ENCODE measurements around the gene OSBPL7. TPM values are rescaled to one million over a fixed set of nuclear protein-coding genes. Genes with fewer than 3 reads are reported as not detected.

The OSBPL7 gene
- total RNA-seq, 1 donor = 6.9 TPM

DNA sequence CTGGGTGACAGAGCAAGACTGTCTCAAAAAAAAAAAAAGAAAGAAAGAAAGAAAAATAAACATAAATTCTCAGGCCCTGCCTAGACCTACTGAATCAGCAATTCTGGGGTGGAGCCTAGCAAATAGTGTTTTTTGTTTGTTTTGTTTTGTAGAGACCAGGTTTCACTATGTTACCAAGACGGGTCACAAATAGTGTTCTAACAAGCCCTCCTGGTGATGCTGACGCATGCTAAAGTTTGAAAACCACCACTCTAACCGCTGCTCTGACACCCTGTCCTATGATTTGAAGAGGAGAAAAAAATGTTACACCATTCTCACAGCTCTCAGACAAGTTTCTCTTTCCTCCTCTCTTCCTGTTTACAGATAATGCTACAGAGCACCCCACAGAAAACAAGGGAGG lies 8.3 kb upstream of the OSBPL7 start:
- no peak overlapping the region for H3K4me3 ChIP-seq (ENCODE audit: low read depth, low read length)
- no peak for DNase-seq (ENCODE audit: low read depth)
- TF ChIP-seq, protein P1, sequence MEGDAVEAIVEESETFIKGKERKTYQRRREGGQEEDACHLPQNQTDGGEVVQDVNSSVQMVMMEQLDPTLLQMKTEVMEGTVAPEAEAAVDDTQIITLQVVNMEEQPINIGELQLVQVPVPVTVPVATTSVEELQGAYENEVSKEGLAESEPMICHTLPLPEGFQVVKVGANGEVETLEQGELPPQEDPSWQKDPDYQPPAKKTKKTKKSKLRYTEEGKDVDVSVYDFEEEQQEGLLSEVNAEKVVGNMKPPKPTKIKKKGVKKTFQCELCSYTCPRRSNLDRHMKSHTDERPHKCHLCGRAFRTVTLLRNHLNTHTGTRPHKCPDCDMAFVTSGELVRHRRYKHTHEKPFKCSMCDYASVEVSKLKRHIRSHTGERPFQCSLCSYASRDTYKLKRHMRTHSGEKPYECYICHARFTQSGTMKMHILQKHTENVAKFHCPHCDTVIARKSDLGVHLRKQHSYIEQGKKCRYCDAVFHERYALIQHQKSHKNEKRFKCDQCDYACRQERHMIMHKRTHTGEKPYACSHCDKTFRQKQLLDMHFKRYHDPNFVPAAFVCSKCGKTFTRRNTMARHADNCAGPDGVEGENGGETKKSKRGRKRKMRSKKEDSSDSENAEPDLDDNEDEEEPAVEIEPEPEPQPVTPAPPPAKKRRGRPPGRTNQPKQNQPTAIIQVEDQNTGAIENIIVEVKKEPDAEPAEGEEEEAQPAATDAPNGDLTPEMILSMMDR (IDR thresholded peaks at IDR 0.05; ENCODE audit: insufficient read depth, low read depth, low read length) = no peak

DNA sequence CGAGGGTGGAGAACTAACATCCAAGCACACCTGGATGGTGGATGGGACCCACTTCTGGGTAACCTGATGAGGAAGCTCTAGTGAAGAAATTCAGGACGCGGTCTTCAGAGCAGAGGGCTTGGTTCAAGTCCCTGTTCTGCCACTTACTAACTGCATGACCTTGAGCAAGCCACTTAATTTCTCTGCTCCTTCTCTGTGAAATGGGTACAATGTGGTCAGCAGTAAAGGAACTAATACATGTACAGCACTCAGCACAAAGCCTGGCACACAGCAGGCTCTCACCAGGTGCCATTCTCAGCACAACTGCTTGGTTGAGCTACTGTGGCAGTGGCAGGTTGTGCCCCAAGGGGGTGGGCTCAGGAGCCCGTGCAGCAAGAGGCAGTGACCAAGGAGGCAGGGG lies 1.9 kb upstream of the OSBPL7 start:
- TF ChIP-seq, protein P1 (IDR thresholded peaks at IDR 0.05; ENCODE audit: insufficient read depth, low read depth, low read length) = no peak
- no peak overlapping the region for H3K4me3 ChIP-seq (ENCODE audit: low read depth, low read length)
- DNase-seq (ENCODE audit: low read depth) = no peak

DNA sequence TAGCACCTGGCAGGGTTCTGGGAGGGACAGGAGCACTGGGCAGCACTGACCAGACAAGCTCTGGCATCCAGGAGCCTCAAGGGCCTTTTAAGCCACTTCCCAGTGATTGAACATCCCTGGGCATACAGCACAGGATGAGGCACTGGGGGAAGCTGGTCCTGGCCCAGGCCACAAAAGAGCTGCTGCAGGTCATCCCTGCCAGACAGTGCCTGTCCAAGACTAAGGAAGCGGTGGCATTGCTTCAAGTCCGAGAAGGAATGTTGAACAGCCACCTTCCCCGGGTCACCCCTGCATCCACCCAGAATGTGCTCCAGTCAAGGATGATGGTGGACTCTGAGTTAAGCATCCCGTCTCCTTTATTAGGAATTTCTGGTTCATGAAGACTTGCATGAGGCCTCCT lies 1.2 kb upstream of the OSBPL7 start:
- H3K4me3 ChIP-seq (ENCODE audit: low read depth, low read length) = no peak overlapping the region
- TF ChIP-seq, protein P1 (IDR thresholded peaks at IDR 0.05; ENCODE audit: insufficient read depth, low read depth, low read length) = no peak
- no peak for DNase-seq (ENCODE audit: low read depth)

DNA sequence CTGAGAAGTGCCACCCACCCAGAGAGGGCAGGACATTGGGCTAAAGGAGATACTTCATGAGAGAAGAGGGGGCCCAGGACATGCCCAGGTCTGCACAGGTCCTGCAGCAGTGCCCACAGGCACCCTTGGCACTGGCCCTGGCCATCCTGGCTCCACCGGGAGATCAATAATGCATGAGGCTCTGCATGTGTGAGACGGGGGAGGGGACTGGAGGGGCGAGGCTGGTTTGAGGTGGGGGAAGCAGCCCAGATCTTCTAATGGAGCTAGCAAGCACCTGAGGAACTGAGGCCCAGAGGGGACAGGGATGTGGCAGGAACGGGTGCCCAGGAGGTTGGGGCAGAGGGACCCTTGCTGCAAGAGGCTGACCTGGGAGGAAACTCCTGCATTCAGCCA lies 567 bp downstream of the OSBPL7 start:
- TF ChIP-seq, protein P1 (IDR thresholded peaks at IDR 0.05; ENCODE audit: insufficient read depth, low read depth, low read length) = no peak
- no peak for DNase-seq (ENCODE audit: low read depth)
- H3K4me3 ChIP-seq (ENCODE audit: low read depth, low read length) = peak overlapping the region; percentile 72

DNA sequence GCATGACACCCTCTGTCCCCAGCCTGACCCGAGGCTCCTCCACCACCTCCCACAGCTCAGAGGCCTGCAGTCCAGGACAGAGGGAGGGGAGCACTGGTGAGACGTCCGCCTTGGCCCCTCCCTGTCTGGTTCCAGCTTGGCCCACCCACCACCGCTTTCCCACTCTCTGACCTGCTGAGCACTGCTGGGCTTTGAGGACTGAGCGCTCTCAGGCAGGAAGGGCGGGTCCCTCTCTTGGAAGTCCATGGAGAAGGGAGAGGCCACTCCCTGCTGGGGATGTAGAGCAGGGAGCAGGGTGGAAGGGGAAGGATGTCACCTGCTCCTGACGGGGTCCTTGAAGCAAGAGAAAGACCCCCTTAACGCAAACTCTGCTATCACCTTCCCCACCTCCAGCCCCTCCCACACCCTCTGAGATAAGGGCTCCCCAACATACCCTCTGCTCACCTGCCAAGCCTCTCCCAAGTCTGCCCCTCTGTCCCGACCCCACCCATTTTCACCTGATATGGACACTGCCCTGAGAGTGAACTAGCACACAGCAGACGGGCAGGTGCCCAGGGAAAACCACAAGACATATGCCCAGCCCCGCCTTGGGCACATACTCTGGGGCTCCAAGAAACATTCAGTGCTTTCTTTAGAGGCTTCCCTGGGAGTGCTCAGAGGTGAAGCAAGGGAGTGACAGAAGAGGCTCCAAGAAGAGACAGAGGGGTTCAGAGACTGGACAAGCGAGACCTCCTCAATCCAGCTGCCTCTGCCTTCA lies 1.4 kb downstream of the OSBPL7 start:
- H3K4me3 ChIP-seq (ENCODE audit: low read depth, low read length) = peak overlapping the region; percentile 72
- TF ChIP-seq, protein P1 (IDR thresholded peaks at IDR 0.05; ENCODE audit: insufficient read depth, low read depth, low read length) = no peak

DNA sequence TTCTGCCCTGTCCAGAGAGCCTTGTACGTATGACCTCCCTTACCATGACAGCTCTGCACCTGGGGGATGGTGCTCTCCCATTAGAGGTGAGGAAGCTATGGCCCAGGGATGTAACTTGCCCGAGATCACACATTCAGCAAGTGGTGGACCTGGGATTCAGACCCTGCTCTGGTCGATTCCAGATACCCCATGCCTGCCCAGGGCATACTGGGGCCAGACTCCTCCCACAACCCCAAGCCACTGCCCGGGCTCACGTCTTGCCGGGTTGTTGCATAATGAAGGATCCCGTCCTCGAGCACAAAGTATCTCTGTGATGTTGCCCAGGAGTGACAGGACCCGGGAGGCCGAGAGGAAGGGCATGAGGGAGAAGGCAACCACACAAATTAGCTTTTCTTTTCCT lies 2.1 kb downstream of the OSBPL7 start:
- no peak overlapping the region for H3K4me3 ChIP-seq (ENCODE audit: low read depth, low read length)
- TF ChIP-seq, protein P1 (IDR thresholded peaks at IDR 0.05; ENCODE audit: insufficient read depth, low read depth, low read length) = no peak
- DNase-seq (ENCODE audit: low read depth) = no peak

More for the DNA sequence above, 1.4 kb downstream of the OSBPL7 start:
- no peak for DNase-seq (ENCODE audit: low read depth)

All from fibroblast of villous mesenchyme (primary cell).